NB4 (cell line): ENCODE data around the gene TMPRSS6.

Source experiments
- DNase-seq: peaks from one replicate; pipeline ENCODE4 v3.0.0; 2010; ENCODE audit warnings: low read depth
- H3K4me3 ChIP-seq: one replicate; pipeline ENCODE4 v1.5.1; 2011; ENCODE audit warnings: mild to moderate bottlenecking, low read depth, low read length, moderate library complexity
- CTCF ChIP-seq: IDR thresholded peaks from one replicate; pipeline ENCODE4 v1.5.1; 2012; ENCODE audit warnings: low read depth, low read length
- MYC ChIP-seq: IDR thresholded peaks from 2 replicates; pipeline ENCODE4 v1.6.1; 2011; ENCODE audit warnings: low read depth, low read length
- POLR2A ChIP-seq: IDR thresholded peaks from 2 replicates; pipeline ENCODE4 v1.6.1; 2011; ENCODE audit warnings: mild to moderate bottlenecking; ENCODE audit not compliant: insufficient read length; ENCODE audit errors: extremely low read depth
- TF ChIP-seq, protein P1 (sequence below): IDR thresholded peaks from 2 replicates; pipeline ENCODE4 v1.6.1; 2011; ENCODE audit warnings: low read depth, low read length

Gene TMPRSS6

DNA sequence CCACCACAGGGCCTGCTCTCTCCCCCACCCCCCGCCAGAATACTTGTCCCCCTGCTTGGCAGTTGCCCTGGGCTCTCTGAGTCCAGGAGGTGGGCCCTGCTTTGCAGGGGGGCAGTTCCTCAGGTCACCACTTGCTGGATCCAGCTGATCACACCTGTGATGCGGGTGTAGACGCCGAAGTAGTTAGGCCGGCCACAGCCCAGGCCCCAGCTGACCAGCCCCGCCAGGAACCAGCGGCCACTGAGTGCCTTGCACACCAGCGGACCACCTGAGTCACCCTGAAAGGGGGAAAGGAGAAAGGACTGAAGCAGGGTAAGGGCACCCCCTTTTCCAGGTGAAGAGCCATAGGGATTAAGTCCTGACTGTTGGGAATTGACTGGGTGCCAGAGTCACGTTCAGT lies 43.6 kb downstream of the TMPRSS6 start:
- no peak overlapping the region for H3K4me3 ChIP-seq
- TF ChIP-seq CTCF (no peak), MYC (no peak), POLR2A (no peak)
- TF ChIP-seq, protein P1, sequence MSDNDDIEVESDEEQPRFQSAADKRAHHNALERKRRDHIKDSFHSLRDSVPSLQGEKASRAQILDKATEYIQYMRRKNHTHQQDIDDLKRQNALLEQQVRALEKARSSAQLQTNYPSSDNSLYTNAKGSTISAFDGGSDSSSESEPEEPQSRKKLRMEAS: no peak
- DNase-seq: no peak

GRCh38 chr22:37065180-37065579 lies 44.3 kb downstream of the TMPRSS6 start:
- TF ChIP-seq MYC (no peak), POLR2A (no peak), CTCF (no peak)
- TF ChIP-seq, protein P1: no peak
- no peak for DNase-seq
- H3K4me3 ChIP-seq: no peak overlapping the region

DNA sequence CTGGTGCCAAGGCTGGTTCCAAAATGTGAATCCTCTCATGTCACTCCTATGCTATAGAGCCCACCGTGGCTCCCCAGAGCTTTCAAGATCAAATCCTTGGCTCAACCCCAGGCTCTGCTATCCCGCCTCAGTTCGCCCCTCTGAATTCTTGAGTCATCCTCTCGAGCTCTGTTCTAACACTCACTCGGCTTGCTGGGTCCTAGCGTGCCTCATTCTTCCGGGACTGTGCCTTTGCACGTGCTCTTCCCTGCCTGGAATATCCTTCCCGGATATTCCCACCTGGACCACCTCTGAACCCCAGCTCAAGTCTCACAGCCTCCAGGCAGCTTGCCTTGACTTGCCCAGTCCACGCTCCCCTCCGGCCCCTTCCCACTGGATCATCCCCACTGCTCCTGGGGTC lies 45.0 kb downstream of the TMPRSS6 start:
- DNase-seq: no peak
- H3K4me3 ChIP-seq: no peak overlapping the region
- TF ChIP-seq CTCF (no peak), POLR2A (no peak), MYC (no peak)
- TF ChIP-seq, protein P1: no peak

GRCh38 chr22:37063431-37064420 lies 45.8 kb downstream of the TMPRSS6 start:
- H3K4me3 ChIP-seq: no peak overlapping the region
- TF ChIP-seq MYC (no peak), CTCF (no peak), POLR2A (no peak)
- TF ChIP-seq, protein P1: no peak
- DNase-seq: no peak

GRCh38 chr22:37062702-37063381 lies 46.7 kb downstream of the TMPRSS6 start:
- no peak overlapping the region for H3K4me3 ChIP-seq
- DNase-seq: no peak
- TF ChIP-seq MYC (no peak), POLR2A (no peak), CTCF (no peak)
- TF ChIP-seq, protein P1: no peak
